ENCODE data around the gene PGGT1B. TPM values are rescaled to one million over a fixed set of nuclear protein-coding genes. Genes with fewer than 3 reads are reported as not detected.

PGGT1B gene
- total RNA-seq, 1 experiment from 2014 or later: 59.7 TPM

DNA sequence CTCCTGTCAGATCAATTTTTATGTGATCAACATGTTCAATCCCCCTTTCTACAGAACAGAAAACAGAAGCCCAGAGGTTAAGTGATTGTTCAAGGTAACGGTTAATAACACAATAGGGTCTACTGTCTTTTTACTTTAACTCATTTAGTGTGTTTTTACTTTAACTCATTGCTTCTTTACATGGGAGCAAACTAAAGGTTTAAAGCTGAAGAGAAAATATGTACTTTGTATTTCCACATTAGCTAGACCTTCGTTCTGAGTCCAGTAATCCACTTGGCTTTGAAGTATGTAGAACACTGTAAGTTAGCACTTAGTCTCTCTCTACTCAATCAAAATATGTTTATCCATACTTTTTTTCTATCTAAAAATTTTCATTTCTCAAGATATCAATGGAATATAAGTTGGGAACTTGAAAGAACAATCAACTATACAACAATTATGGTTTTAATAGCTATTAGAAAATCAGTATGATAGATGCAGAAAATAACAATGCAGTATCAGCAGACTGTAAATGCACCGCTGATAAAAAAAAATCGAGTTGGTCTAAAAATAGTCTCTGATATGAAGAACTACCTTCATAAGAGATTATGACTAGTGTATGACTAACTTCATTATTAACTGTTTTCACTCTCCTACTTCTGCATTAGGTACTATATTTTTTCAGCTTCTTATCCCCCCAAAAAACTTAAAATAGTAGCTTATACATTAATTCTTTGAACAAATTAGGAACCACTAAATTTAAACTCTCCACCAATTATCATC lies 20.6 kb downstream of the PGGT1B start:
- Histone ChIP-seq H3K27me3 (ENCODE audit: insufficient read depth, low read length) (no peaks in the 10 kb centered on the region), H3K23me2 (ENCODE audit: insufficient read length, low read depth, low read length, poor library complexity, severe bottlenecking) (no peaks in the 10 kb centered on the region), H3K79me2 (ENCODE audit: insufficient read depth, low read length) (no peaks in the 10 kb centered on the region), H3K9me3 (ENCODE audit: control insufficient read depth, low read depth, low read length) (no peaks in the 10 kb centered on the region), H2BK15ac (ENCODE audit: low read depth, low read length) (no peak overlapping the region), H4K8ac (replicated peaks; ENCODE audit: insufficient read length, low read depth, low read length) (no peak overlapping the region), H3K56ac (ENCODE audit: insufficient read length, low read depth, low read length) (no peak overlapping the region), H3K9ac (ENCODE audit: extremely low read depth, insufficient read length, low read length) (no peak overlapping the region), H3T11ph (ENCODE audit: low read length) (no peak overlapping the region), H3K23ac (ENCODE audit: insufficient read length, low read depth, low read length) (no peak overlapping the region), H3K14ac (ENCODE audit: insufficient read depth, low read length) (no peak overlapping the region), H2BK12ac (ENCODE audit: insufficient read length, low read depth, low read length) (no peak overlapping the region), H2AK5ac (ENCODE audit: insufficient read length, low read length) (no peak overlapping the region), H3K4me2 (ENCODE audit: insufficient read depth, insufficient read length, low read length) (no peak overlapping the region), H2BK5ac (ENCODE audit: insufficient read length, low read length) (no peak overlapping the region), H2BK20ac (ENCODE audit: low read depth, low read length, poor library complexity, severe bottlenecking) (no peak overlapping the region), H3K18ac (ENCODE audit: insufficient read length, low read depth, low read length) (no peak overlapping the region), H4K5ac (ENCODE audit: insufficient read length, low read depth, low read length) (no peak overlapping the region), H4K20me1 (ENCODE audit: control insufficient read depth, insufficient read depth, insufficient read length) (no peaks in the 10 kb centered on the region), H3K4me1 (ENCODE audit: insufficient read depth, low read length) (no peaks in the 10 kb centered on the region), H3K27ac (ENCODE audit: insufficient read length, low read depth, low read length) (no peak overlapping the region), H4K91ac (ENCODE audit: insufficient read length, low read depth, low read length) (no peak overlapping the region), H3K4ac (ENCODE audit: low read depth, low read length) (no peak overlapping the region), H3K79me1 (ENCODE audit: insufficient read depth, low read depth, low read length, poor library complexity, severe bottlenecking) (no peaks in the 10 kb centered on the region), H2AFZ (ENCODE audit: low read length) (no peak overlapping the region), H2BK120ac (ENCODE audit: low read depth, low read length, poor library complexity, severe bottlenecking) (no peak overlapping the region)
- whole genome bisulfite sequencing (ENCODE audit: extremely low coverage, insufficient read length, low lambda C conversion rate): no CpG with 5 or more reads among the region's 4 CpGs
- Mint-ChIP-seq H3K27ac (no peak overlapping the region), H3K9me3 (no peaks in the 10 kb centered on the region), H3K4me3 (no peak overlapping the region), H3K36me3 (ENCODE audit: insufficient read depth in 1 of 3, low read depth in 3 of 3) (peaks cover 0 to 13% (median 7%) of the 10 kb centered on the region in 3 experiments; a peak in 5 of 7 replicates), H3K4me1 (peaks cover 4% of the 10 kb centered on the region in 2 experiments; a peak in 2 of 4 replicates), H3K27me3 (ENCODE audit: low read depth) (no peaks in the 10 kb centered on the region)
- TF ChIP-seq, protein P1, sequence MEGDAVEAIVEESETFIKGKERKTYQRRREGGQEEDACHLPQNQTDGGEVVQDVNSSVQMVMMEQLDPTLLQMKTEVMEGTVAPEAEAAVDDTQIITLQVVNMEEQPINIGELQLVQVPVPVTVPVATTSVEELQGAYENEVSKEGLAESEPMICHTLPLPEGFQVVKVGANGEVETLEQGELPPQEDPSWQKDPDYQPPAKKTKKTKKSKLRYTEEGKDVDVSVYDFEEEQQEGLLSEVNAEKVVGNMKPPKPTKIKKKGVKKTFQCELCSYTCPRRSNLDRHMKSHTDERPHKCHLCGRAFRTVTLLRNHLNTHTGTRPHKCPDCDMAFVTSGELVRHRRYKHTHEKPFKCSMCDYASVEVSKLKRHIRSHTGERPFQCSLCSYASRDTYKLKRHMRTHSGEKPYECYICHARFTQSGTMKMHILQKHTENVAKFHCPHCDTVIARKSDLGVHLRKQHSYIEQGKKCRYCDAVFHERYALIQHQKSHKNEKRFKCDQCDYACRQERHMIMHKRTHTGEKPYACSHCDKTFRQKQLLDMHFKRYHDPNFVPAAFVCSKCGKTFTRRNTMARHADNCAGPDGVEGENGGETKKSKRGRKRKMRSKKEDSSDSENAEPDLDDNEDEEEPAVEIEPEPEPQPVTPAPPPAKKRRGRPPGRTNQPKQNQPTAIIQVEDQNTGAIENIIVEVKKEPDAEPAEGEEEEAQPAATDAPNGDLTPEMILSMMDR (conservative IDR thresholded peaks at IDR 0.05): no peak
- DNase-seq: no peak
